ENCODE data around the gene ITFG1. TPM values are rescaled to one million over a fixed set of nuclear protein-coding genes. Genes with fewer than 3 reads are reported as not detected.

The ITFG1 gene
- total RNA-seq, 1 experiment from 2014 or later, result 18.0 TPM

DNA sequence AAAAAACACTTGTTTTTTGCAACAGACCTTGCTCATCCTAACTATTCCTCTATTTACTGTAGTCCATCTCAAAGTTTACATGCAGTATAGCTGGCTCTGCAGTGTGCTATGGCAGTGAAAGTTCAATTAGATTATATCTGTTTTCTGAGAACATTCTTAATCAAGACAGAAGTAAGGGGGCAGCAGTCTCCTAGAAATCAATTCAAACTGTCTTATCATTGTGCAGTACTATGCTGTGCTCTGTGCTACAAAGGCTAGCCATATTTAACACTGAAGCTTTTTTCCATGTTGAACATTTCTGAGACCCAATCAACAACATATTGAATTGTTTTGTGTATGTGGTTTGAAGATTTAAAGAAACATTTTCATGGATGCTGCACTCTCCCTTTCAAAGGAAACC lies 328.6 kb downstream of the ITFG1 start:
- Histone ChIP-seq H3K14ac (ENCODE audit: insufficient read depth, low read length) (no peak overlapping the region), H4K8ac (replicated peaks; ENCODE audit: insufficient read length, low read depth, low read length) (no peak overlapping the region)
- H3K9me3 Mint-ChIP-seq, result no peaks in the 10 kb centered on the region

More for the DNA sequence above, 328.6 kb downstream of the ITFG1 start:
- H2BK120ac ChIP-seq (ENCODE audit: low read depth, low read length, poor library complexity, severe bottlenecking), result no peak overlapping the region
- no peaks in the 10 kb centered on the region for H3K27me3 Mint-ChIP-seq (ENCODE audit: low read depth)
- no peaks in the 10 kb centered on the region for H3K23me2 ChIP-seq (ENCODE audit: insufficient read length, low read depth, low read length, poor library complexity, severe bottlenecking)
- H3K79me2 ChIP-seq (ENCODE audit: insufficient read depth, low read length), result no peaks in the 10 kb centered on the region
- H2BK12ac ChIP-seq (ENCODE audit: insufficient read length, low read depth, low read length), result no peak overlapping the region
- peaks cover 3 to 6% (median 5%) of the 10 kb centered on the region in 3 experiments; a peak in 3 of 7 replicates for H3K36me3 Mint-ChIP-seq (ENCODE audit: insufficient read depth in 1 of 3, low read depth in 3 of 3)
- H3K9me3 ChIP-seq (ENCODE audit: control insufficient read depth, low read depth, low read length), result no peaks in the 10 kb centered on the region
- H2BK5ac ChIP-seq (ENCODE audit: insufficient read length, low read length), result no peak overlapping the region
- H3K4ac ChIP-seq (ENCODE audit: low read depth, low read length), result no peak overlapping the region
- no peak overlapping the region for H3K18ac ChIP-seq (ENCODE audit: insufficient read length, low read depth, low read length)
- H4K20me1 ChIP-seq (ENCODE audit: control insufficient read depth, insufficient read depth, insufficient read length), result no peaks in the 10 kb centered on the region
- H3K23ac ChIP-seq (ENCODE audit: insufficient read length, low read depth, low read length), result no peak overlapping the region
- H4K91ac ChIP-seq (ENCODE audit: insufficient read length, low read depth, low read length), result no peak overlapping the region
- H3T11ph ChIP-seq (ENCODE audit: low read length), result no peak overlapping the region
- H3K27ac Mint-ChIP-seq, result no peak overlapping the region
- no peak overlapping the region for H2BK20ac ChIP-seq (ENCODE audit: low read depth, low read length, poor library complexity, severe bottlenecking)
- peaks cover 18 to 19% of the 10 kb centered on the region in 2 experiments for H3K4me1 Mint-ChIP-seq
- no peak overlapping the region for H2AK5ac ChIP-seq (ENCODE audit: insufficient read length, low read length)
- H2AFZ ChIP-seq (ENCODE audit: low read length), result no peak overlapping the region
- DNase-seq, result no peak
- H3K4me2 ChIP-seq (ENCODE audit: insufficient read depth, insufficient read length, low read length), result no peak overlapping the region
- no peak overlapping the region for H3K56ac ChIP-seq (ENCODE audit: insufficient read length, low read depth, low read length)
- TF ChIP-seq, protein P1, sequence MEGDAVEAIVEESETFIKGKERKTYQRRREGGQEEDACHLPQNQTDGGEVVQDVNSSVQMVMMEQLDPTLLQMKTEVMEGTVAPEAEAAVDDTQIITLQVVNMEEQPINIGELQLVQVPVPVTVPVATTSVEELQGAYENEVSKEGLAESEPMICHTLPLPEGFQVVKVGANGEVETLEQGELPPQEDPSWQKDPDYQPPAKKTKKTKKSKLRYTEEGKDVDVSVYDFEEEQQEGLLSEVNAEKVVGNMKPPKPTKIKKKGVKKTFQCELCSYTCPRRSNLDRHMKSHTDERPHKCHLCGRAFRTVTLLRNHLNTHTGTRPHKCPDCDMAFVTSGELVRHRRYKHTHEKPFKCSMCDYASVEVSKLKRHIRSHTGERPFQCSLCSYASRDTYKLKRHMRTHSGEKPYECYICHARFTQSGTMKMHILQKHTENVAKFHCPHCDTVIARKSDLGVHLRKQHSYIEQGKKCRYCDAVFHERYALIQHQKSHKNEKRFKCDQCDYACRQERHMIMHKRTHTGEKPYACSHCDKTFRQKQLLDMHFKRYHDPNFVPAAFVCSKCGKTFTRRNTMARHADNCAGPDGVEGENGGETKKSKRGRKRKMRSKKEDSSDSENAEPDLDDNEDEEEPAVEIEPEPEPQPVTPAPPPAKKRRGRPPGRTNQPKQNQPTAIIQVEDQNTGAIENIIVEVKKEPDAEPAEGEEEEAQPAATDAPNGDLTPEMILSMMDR (conservative IDR thresholded peaks at IDR 0.05), result no peak
- H2BK15ac ChIP-seq (ENCODE audit: low read depth, low read length), result no peak overlapping the region
- H3K4me3 Mint-ChIP-seq, result no peak overlapping the region
- no peak overlapping the region for H4K5ac ChIP-seq (ENCODE audit: insufficient read length, low read depth, low read length)
- H3K27me3 ChIP-seq (ENCODE audit: insufficient read depth, low read length), result no peaks in the 10 kb centered on the region
- H3K9ac ChIP-seq (ENCODE audit: extremely low read depth, insufficient read length, low read length), result no peak overlapping the region
- H3K27ac ChIP-seq (ENCODE audit: insufficient read length, low read depth, low read length), result no peak overlapping the region
- H3K79me1 ChIP-seq (ENCODE audit: insufficient read depth, low read depth, low read length, poor library complexity, severe bottlenecking), result peaks cover 7% of the 10 kb centered on the region
- no peaks in the 10 kb centered on the region; the same call in 1 of the 2 replicates for H3K4me1 ChIP-seq (ENCODE audit: insufficient read depth, low read length)
